Right lung (tissue), 5 donors: ENCODE data around the gene CCDC70. TPM values are rescaled to one million over a fixed set of nuclear protein-coding genes. Genes with fewer than 3 reads are reported as not detected.
"Not testable (repeated sequence)": the region's sequence is repeated elsewhere in the genome, so short reads cannot be mapped to it uniquely, and the experiment has no call there.

Experiments used
- DNase-seq, 2 donors: peaks; one replicate each; pipeline ENCODE4 v3.0.0-alpha.2; 2013
- polyA plus RNA-seq, 5 donors: library from polyadenylated mRNA; unstranded; fragments of 120-200 nt; gene quantifications; one replicate each; pipeline versions ENCODE4 v1.2.1 to v1.2.3, GENCODE V29; 2013; ENCODE audit warnings: inconsistent platforms in 1 of 5, low replicate concordance in 1 of 5; ENCODE audit not compliant: insufficient read length in 5 of 5, insufficient read depth in 1 of 5

CCDC70 gene
- polyA plus RNA-seq, 5 donors: not detected

- DNase-seq: no peak
These were observed 44.8 kb downstream of the CCDC70 start for GRCh38 chr13:51906581-51906980.

- no peak for DNase-seq
These were observed 45.4 kb downstream of the CCDC70 start for GRCh38 chr13:51907040-51907732.

GRCh38 chr13:51909265-51909664, 47.5 kb downstream of the CCDC70 start:
- DNase-seq: not testable (repeated sequence)

DNA sequence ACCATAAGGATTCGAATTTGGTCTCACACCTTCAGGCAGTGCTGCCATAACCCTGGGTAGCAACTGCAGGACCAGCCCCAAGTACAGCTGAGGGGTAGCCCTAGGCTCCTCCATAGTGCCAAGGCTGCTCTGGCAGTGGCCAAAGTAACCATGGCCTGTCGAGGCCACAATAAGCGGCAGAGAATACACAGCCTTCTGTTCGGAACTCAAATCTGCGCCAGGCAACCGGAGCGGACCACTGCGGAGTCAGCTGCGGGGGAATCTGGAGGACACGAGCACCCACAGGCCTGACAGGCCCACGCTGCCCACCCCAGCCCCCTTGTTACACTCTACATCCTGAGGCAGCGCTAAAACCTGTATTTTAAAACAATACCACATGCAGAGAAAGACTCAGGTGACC, 48.7 kb downstream of the CCDC70 start:
- DNase-seq: no peak

DNA sequence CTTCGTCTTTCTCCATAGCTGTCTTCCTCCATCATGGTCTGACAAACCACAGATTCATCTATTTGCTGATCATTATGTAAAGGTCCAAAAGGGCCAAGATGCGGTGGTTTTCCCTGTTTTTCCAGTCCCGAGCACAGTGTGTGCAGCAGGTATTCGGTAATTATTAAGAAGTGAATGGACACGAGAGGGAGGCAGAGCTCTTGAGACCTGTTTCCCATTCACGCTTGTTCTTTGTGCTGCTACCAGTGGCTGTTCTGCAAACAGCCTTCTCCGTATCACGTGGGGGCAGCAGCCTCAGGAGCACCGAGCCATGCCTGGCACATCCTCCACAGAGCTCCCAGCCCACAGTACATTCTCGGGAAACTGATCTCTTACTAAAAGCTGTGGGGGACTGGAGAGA, 50.3 kb downstream of the CCDC70 start:
- DNase-seq: no peak

DNA sequence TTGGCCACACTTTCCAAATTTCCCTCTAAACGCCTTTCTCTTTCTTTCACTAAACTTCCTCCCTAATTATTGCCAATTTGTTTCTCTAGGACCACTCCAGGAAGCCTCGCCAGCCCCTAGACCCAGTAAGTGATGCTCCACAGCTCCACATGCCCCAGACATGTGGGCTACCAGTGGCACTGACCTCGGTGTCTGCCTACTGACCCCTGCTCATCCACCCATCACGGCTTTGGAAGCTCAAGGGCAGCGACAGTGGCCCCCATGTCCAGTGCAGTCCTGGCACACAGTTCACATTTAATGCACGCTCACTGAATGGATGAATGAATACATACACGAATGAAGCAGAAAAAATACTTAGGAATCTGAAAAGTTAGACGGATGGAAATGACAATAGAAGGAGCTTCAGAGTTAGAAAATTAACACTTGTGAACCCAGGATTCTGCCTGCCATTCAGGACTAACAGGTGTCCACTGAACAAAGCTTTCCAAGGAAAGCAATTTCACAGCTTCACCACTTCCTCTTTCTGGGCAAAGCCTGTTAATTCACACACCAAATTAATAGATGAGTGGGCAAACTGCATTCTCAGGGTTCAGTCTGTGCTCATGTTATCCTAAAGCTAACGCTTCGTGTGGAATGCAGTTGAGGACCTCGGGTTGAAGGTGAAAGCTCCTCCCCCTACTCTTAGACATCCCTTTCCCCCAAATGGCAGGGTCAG, 50.9 kb downstream of the CCDC70 start:
- no peak for DNase-seq

DNA sequence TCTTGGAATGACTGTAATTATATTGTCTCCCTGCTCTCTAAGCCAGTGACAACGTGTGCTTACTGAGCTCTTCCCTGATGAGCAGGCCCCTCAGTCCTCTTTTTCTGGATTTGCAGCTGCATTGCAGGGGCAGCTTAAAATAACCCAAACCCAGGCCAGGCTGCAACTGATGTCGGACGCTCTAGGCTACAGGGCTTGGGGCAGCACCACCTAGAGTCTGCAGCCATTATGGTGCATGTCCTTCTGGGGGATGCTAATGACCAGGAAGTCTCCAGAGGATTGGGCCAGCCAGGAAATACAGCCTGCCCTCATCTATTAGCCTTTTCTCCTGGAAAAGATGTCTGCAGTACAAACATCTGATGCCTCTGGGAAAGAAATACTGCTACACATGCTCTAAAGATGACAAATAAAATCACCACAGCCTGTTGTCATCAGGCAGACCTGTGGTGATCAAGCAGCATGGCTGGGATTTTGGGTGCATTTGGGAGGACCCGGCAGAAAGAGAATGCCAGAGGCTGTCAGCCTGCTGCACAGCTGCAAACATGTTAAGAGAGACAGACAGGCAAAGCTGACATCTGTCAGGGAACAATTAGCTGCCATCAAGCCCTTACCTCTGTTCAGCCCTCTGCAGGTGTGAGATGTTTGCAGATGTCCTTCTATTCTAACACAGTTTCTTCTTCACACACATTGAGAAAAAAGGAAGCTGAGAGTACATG, 51.8 kb downstream of the CCDC70 start:
- no peak for DNase-seq

DNA sequence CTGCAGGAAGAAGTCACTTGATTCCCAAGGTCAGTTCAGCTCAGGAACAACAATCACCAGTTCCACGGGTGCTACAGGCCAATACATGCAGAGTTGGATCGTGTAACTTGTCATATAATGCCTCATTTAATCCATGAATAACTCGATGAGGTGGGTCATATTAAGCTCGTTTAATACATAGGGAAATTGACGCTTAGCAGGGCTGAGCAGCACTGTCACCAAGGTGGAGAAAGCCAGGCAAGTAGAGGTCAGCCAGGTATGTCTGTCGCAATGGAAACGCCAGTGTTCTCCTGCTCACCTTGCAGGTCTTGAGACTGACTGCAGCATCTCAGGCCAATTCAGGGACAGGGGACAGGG, 52.3 kb downstream of the CCDC70 start:
- DNase-seq: no peak

Other genes starting within 250 kb of the CCDC70 start
- gene DHRS12, start 57.8 kb upstream of the CCDC70 start, polyA plus RNA-seq: 10 to 100 TPM; 15.1 to 21.6 (median 16.3) TPM
- gene TMEM272, start 16.8 kb upstream of the CCDC70 start, polyA plus RNA-seq: under 1 TPM; 0.11 to 0.41 (median 0.25) TPM
- gene ATP7B, start 149.5 kb downstream of the CCDC70 start, polyA plus RNA-seq: 10 to 100 TPM; 12.9 to 19.0 (median 17.8) TPM
- 10 to 100 TPM; 18.0 to 35.3 (median 28.7) TPM for gene ALG11, start 150.4 kb downstream of the CCDC70 start, polyA plus RNA-seq
- gene UTP14C, start 162.7 kb downstream of the CCDC70 start, polyA plus RNA-seq: 10 to 100 TPM; 25.6 to 34.4 (median 32.6) TPM